Karpas-422 (cell line): ENCODE measurements around the gene MMP19. TPM values are rescaled to one million over a fixed set of nuclear protein-coding genes. Genes with fewer than 3 reads are reported as not detected.
"Not testable (repeated sequence)": the region's sequence is repeated elsewhere in the genome, so short reads cannot be mapped to it uniquely, and the experiment has no call there.

Experiments used
- DNase-seq: peaks from one replicate; pipeline ENCODE4 v3.0.0-alpha.2; 2015
- H2AFZ ChIP-seq: fragments of 200-600 bp; sonication (generic); 2 replicates; pipeline ENCODE4 v1.6.1; 2014; ENCODE audit warnings: antibody characterized with exemption, low read length, mixed read lengths
- H3K27ac ChIP-seq: fragments of 200-600 bp; sonication (generic); 2 replicates; pipeline ENCODE4 v1.5.1; 2014; ENCODE audit warnings: mild to moderate bottlenecking, low read length, moderate library complexity
- H3K27me3 ChIP-seq: fragments of 200-600 bp; sonication (generic); 2 replicates; pipeline ENCODE4 v1.6.1; 2014; ENCODE audit warnings: low read length, mixed read lengths
- H3K36me3 ChIP-seq: fragments of 200-600 bp; sonication (generic); 2 replicates; pipeline ENCODE4 v1.6.1; 2014; ENCODE audit warnings: low read length, mixed read lengths; ENCODE audit not compliant: insufficient read depth
- H3K4me1 ChIP-seq: fragments of 200-600 bp; sonication (generic); 2 replicates; pipeline ENCODE4 v1.6.1; 2014; ENCODE audit warnings: mild to moderate bottlenecking, low read length, mixed read lengths
- H3K4me2 ChIP-seq: fragments of 200-600 bp; sonication (generic); 2 replicates; pipeline ENCODE4 v1.6.1; 2014; ENCODE audit warnings: low read length, low read depth, mild to moderate bottlenecking; ENCODE audit not compliant: poor library complexity, severe bottlenecking
- H3K4me3 ChIP-seq: fragments of 200-600 bp; sonication (generic); 2 replicates; pipeline ENCODE4 v1.5.1; 2014; ENCODE audit warnings: mild to moderate bottlenecking, antibody characterized with exemption, low read length, mixed read lengths
- H3K79me2 ChIP-seq: fragments of 200-600 bp; sonication (generic); 2 replicates; pipeline ENCODE4 v1.6.1; 2014; ENCODE audit warnings: mild to moderate bottlenecking, low read length, mixed read lengths
- H3K9ac ChIP-seq: fragments of 200-600 bp; sonication (generic); 2 replicates; pipeline ENCODE4 v1.6.0; 2014; ENCODE audit warnings: low read length
- H3K9me2 ChIP-seq: fragments of 200-600 bp; sonication (generic), shearing (Covaris generic); replicated peaks from 2 replicates; pipeline ENCODE4 v1.6.0; 2014; ENCODE audit warnings: mild to moderate bottlenecking, low read length, moderate library complexity; ENCODE audit not compliant: insufficient read depth
- H3K9me3 ChIP-seq: fragments of 300-700, 200-600 bp; sonication (generic); 2 replicates; pipeline ENCODE4 v1.6.1; 2014; ENCODE audit warnings: low read length, mixed read lengths
- H4K20me1 ChIP-seq: fragments of 200-600 bp; sonication (generic); 2 replicates; pipeline ENCODE4 v1.6.1; 2014; ENCODE audit warnings: mild to moderate bottlenecking, antibody characterized with exemption, low read length, low read depth; ENCODE audit not compliant: insufficient read depth
- total RNA-seq: library from RNA; depleted of rRNA; stranded (reverse); fragments of >200 nt; shearing (Covaris generic); gene quantifications from 2 replicates; pipeline ENCODE4 v1.2.3, GENCODE V29; 2014; ENCODE audit warnings: low replicate concordance

Gene MMP19
- total RNA-seq, 1 experiment from 2014 or later: 0.11 TPM

- Histone ChIP-seq H3K4me2 (no peak overlapping the region), H3K27ac (no peak overlapping the region), H3K9me3 (no peaks in the 10 kb centered on the region), H3K27me3 (no peaks in the 10 kb centered on the region), H3K36me3 (no peaks in the 10 kb centered on the region), H3K9me2 (no peaks in the 10 kb centered on the region), H3K9ac (no peak overlapping the region), H4K20me1 (no peaks in the 10 kb centered on the region), H3K79me2 (no peaks in the 10 kb centered on the region), H3K4me3 (no peak overlapping the region), H2AFZ (no peak overlapping the region), H3K4me1 (no peaks in the 10 kb centered on the region)
- no peak for DNase-seq
These were observed 3.2 kb downstream of the MMP19 start for GRCh38 chr12:55839345-55840140.

GRCh38 chr12:55838361-55838760 is 4.4 kb downstream of the MMP19 start:
- Histone ChIP-seq H3K36me3 (no peaks in the 10 kb centered on the region), H4K20me1 (no peaks in the 10 kb centered on the region), H3K9me2 (no peaks in the 10 kb centered on the region), H3K4me3 (no peak overlapping the region), H3K4me2 (no peak overlapping the region), H3K27ac (no peak overlapping the region), H3K9me3 (no peaks in the 10 kb centered on the region), H2AFZ (no peak overlapping the region), H3K9ac (no peak overlapping the region), H3K27me3 (no peaks in the 10 kb centered on the region), H3K79me2 (no peaks in the 10 kb centered on the region), H3K4me1 (no peaks in the 10 kb centered on the region)
- no peak for DNase-seq

GRCh38 chr12:55834400-55834799 is 8.3 kb downstream of the MMP19 start:
- H3K4me2 ChIP-seq, H3K27ac ChIP-seq, H3K9ac ChIP-seq, H3K9me2 ChIP-seq, H3K27me3 ChIP-seq, H2AFZ ChIP-seq, H4K20me1 ChIP-seq, H3K9me3 ChIP-seq, H3K4me3 ChIP-seq, H3K36me3 ChIP-seq, DNase-seq: not testable (repeated sequence)
- peaks cover 13% of the 10 kb centered on the region for H3K4me1 ChIP-seq
- H3K79me2 ChIP-seq: peaks cover 11% of the 10 kb centered on the region

- Histone ChIP-seq H3K9ac (no peak overlapping the region), H3K9me3 (no peaks in the 10 kb centered on the region), H3K36me3 (0 out of 2 replicates have a peak, but pooled peaks cover 3% of the 10 kb centered on the region), H2AFZ (no peak overlapping the region), H3K9me2 (no peaks in the 10 kb centered on the region), H3K27ac (no peak overlapping the region), H3K79me2 (peaks cover 22% of the 10 kb centered on the region), H4K20me1 (no peaks in the 10 kb centered on the region), H3K4me2 (no peak overlapping the region), H3K27me3 (no peaks in the 10 kb centered on the region), H3K4me1 (peaks cover 22% of the 10 kb centered on the region), H3K4me3 (no peak overlapping the region)
- no peak for DNase-seq
These were observed 9.7 kb downstream of the MMP19 start for GRCh38 chr12:55833056-55833455.

- H3K27me3 ChIP-seq: no peaks in the 10 kb centered on the region
- no peak overlapping the region for H3K27ac ChIP-seq
- H3K9ac ChIP-seq: peak overlapping the region; percentile 98
- H3K4me1 ChIP-seq: peaks cover 33% of the 10 kb centered on the region
- H3K4me3 ChIP-seq: peak overlapping the region; percentile 100; the same call in 1 of the 2 replicates
- peaks cover 38% of the 10 kb centered on the region for H3K79me2 ChIP-seq
- no peak for DNase-seq
- H3K4me2 ChIP-seq: peak overlapping the region; percentile 90
- H3K36me3 ChIP-seq: 0 out of 2 replicates have a peak, but pooled peaks cover 6% of the 10 kb centered on the region
- no peaks in the 10 kb centered on the region for H3K9me3 ChIP-seq
- no peaks in the 10 kb centered on the region for H3K9me2 ChIP-seq
- H2AFZ ChIP-seq: no peak overlapping the region
- no peaks in the 10 kb centered on the region for H4K20me1 ChIP-seq
These were observed 11.3 kb downstream of the MMP19 start for GRCh38 chr12:55831447-55831815.

GRCh38 chr12:55830601-55831446 is 11.9 kb downstream of the MMP19 start:
- peak; percentile 60 for DNase-seq
- H3K79me2 ChIP-seq: peaks cover 42% of the 10 kb centered on the region
- H3K27ac ChIP-seq: peak overlapping the region; percentile 34; the same call in 1 of the 2 replicates
- no peaks in the 10 kb centered on the region for H4K20me1 ChIP-seq
- peak overlapping the region; percentile 90 for H3K4me2 ChIP-seq
- H2AFZ ChIP-seq: no peak overlapping the region
- H3K9me2 ChIP-seq: no peaks in the 10 kb centered on the region
- H3K4me1 ChIP-seq: peaks cover 35% of the 10 kb centered on the region
- H3K9ac ChIP-seq: peak overlapping the region; percentile 98
- peak overlapping the region; percentile 100 for H3K4me3 ChIP-seq
- H3K27me3 ChIP-seq: no peaks in the 10 kb centered on the region
- 0 out of 2 replicates have a peak, but pooled peaks cover 6% of the 10 kb centered on the region for H3K36me3 ChIP-seq
- no peaks in the 10 kb centered on the region for H3K9me3 ChIP-seq

- peaks cover 40% of the 10 kb centered on the region for H3K4me1 ChIP-seq
- peak overlapping the region; percentile 80; the same call in 1 of the 2 replicates for H2AFZ ChIP-seq
- H3K4me2 ChIP-seq: peak overlapping the region; percentile 90
- no peaks in the 10 kb centered on the region for H3K9me3 ChIP-seq
- DNase-seq: peak; percentile 64
- 0 out of 2 replicates have a peak, but pooled peaks cover 6% of the 10 kb centered on the region for H3K36me3 ChIP-seq
- peak overlapping the region; percentile 98 for H3K9ac ChIP-seq
- H3K27me3 ChIP-seq: no peaks in the 10 kb centered on the region
- H4K20me1 ChIP-seq: no peaks in the 10 kb centered on the region
- peaks cover 46% of the 10 kb centered on the region for H3K79me2 ChIP-seq
- peak overlapping the region; percentile 100 for H3K4me3 ChIP-seq
- no peaks in the 10 kb centered on the region for H3K9me2 ChIP-seq
- peak overlapping the region; percentile 34; the same call in 1 of the 2 replicates for H3K27ac ChIP-seq
These were observed 12.7 kb downstream of the MMP19 start for GRCh38 chr12:55829967-55830600.
